ENCODE results near the gene INSYN1.

DNA sequence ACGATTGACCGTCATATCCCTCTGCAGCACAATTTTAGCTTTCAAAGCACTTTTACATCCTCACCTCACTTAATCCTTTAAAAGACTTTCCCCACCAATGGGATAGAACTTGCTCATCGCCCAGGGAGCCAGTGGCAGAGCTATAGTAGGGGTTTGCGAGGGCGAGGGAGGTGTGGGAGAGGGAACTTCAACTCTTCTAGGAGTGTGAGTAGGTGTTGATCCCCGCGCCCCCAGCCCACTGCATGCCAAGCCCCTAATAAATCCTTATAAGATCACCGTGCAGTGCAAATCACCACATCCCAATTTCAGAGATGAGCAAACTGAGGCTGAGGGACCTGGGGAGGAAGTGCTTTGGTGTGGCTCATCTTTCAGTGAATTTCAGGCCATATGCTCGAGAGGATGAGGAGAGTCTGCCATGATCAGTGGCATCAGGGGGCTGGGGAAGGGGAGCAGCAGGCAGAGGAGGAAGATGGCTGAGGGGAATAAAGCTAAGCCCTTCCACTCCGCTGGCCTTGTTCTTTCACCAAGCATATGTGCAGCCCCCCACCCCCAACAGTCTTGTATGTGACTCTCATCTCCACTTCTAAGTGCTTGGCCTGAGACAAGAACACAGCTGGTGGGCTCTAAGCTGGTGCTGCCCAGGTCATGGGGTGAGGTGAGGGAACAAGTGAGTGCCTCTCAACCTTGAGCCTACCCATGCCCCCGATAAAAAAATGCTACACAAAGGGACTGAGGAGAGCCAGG is 5.1 kb downstream of the INSYN1 start:
- TF ChIP-seq, protein P1, sequence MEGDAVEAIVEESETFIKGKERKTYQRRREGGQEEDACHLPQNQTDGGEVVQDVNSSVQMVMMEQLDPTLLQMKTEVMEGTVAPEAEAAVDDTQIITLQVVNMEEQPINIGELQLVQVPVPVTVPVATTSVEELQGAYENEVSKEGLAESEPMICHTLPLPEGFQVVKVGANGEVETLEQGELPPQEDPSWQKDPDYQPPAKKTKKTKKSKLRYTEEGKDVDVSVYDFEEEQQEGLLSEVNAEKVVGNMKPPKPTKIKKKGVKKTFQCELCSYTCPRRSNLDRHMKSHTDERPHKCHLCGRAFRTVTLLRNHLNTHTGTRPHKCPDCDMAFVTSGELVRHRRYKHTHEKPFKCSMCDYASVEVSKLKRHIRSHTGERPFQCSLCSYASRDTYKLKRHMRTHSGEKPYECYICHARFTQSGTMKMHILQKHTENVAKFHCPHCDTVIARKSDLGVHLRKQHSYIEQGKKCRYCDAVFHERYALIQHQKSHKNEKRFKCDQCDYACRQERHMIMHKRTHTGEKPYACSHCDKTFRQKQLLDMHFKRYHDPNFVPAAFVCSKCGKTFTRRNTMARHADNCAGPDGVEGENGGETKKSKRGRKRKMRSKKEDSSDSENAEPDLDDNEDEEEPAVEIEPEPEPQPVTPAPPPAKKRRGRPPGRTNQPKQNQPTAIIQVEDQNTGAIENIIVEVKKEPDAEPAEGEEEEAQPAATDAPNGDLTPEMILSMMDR (conservative IDR thresholded peaks at IDR 0.05; ENCODE audit: low read depth, low read length): no peak
- no peak for TF ChIP-seq EZH2 (IDR thresholded peaks at IDR 0.05; ENCODE audit: low read length, unreplicated experiment)
